Measurements from ENCODE around the gene ZNF804B. TPM values are rescaled to one million over a fixed set of nuclear protein-coding genes. Genes with fewer than 3 reads are reported as not detected.
A peak's percentile ranks its signal among the peaks of the same experiment; 100 is the strongest.

The ZNF804B gene
- total RNA-seq (not detected), polyA plus RNA-seq (not detected)

GRCh38 chr7:88759230-88760135, at the start of gene ZNF804B:
Gene ZNF804B (plus strand): TSS chr7:88759700. CDS start chr7:88759977, 277 bp downstream.
- no peak within 1 kb of the TSS for H3K27ac ChIP-seq (ENCODE audit: low read depth in 1 of 2, low read length in 2 of 2)
- no peaks in the 10 kb centered on the region for H3K36me3 ChIP-seq (ENCODE audit: control insufficient read depth in 4 of 4, insufficient read depth in 3 of 4, low read depth in 1 of 4, low read length in 3 of 4)
- peaks cover 10 to 12% (median 11%) of the 10 kb centered on the region in 4 donors for H3K4me1 ChIP-seq (ENCODE audit: control insufficient read depth in 4 of 4, insufficient read depth in 4 of 4, low read length in 3 of 4)
- no peaks in the 10 kb centered on the region for H3K9me3 ChIP-seq (ENCODE audit: control insufficient read depth in 4 of 4, low read length in 3 of 4)
- no peak for TF ChIP-seq JUND (IDR thresholded peaks at IDR 0.05)
- TF ChIP-seq RXRA (IDR thresholded peaks at IDR 0.05): no peak
- TF ChIP-seq HNF4A (conservative IDR thresholded peaks at IDR 0.05): no peak
- TF ChIP-seq, protein P1, sequence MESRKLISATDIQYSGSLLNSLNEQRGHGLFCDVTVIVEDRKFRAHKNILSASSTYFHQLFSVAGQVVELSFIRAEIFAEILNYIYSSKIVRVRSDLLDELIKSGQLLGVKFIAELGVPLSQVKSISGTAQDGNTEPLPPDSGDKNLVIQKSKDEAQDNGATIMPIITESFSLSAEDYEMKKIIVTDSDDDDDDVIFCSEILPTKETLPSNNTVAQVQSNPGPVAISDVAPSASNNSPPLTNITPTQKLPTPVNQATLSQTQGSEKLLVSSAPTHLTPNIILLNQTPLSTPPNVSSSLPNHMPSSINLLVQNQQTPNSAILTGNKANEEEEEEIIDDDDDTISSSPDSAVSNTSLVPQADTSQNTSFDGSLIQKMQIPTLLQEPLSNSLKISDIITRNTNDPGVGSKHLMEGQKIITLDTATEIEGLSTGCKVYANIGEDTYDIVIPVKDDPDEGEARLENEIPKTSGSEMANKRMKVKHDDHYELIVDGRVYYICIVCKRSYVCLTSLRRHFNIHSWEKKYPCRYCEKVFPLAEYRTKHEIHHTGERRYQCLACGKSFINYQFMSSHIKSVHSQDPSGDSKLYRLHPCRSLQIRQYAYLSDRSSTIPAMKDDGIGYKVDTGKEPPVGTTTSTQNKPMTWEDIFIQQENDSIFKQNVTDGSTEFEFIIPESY (IDR thresholded peaks at IDR 0.05): no peak
- TF ChIP-seq SP1 (IDR thresholded peaks at IDR 0.05): no peak
- no peak for TF ChIP-seq FOXA2 (IDR thresholded peaks at IDR 0.05)
- no peak for TF ChIP-seq ATF3 (IDR thresholded peaks at IDR 0.05)
- TF ChIP-seq, protein P2, sequence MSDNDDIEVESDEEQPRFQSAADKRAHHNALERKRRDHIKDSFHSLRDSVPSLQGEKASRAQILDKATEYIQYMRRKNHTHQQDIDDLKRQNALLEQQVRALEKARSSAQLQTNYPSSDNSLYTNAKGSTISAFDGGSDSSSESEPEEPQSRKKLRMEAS (IDR thresholded peaks at IDR 0.05): no peak
- TF ChIP-seq TAF1 (conservative IDR thresholded peaks at IDR 0.05): no peak
- TF ChIP-seq EGR1 (IDR thresholded peaks at IDR 0.05; ENCODE audit: low read depth in 2 of 2): no peak
- no peak for TF ChIP-seq FOXA1 (IDR thresholded peaks at IDR 0.05)
- no peak for TF ChIP-seq GABPA (IDR thresholded peaks at IDR 0.05 in 1 of 2, conservative IDR thresholded peaks at IDR 0.05 in 1 of 2)
- TF ChIP-seq, protein P3, sequence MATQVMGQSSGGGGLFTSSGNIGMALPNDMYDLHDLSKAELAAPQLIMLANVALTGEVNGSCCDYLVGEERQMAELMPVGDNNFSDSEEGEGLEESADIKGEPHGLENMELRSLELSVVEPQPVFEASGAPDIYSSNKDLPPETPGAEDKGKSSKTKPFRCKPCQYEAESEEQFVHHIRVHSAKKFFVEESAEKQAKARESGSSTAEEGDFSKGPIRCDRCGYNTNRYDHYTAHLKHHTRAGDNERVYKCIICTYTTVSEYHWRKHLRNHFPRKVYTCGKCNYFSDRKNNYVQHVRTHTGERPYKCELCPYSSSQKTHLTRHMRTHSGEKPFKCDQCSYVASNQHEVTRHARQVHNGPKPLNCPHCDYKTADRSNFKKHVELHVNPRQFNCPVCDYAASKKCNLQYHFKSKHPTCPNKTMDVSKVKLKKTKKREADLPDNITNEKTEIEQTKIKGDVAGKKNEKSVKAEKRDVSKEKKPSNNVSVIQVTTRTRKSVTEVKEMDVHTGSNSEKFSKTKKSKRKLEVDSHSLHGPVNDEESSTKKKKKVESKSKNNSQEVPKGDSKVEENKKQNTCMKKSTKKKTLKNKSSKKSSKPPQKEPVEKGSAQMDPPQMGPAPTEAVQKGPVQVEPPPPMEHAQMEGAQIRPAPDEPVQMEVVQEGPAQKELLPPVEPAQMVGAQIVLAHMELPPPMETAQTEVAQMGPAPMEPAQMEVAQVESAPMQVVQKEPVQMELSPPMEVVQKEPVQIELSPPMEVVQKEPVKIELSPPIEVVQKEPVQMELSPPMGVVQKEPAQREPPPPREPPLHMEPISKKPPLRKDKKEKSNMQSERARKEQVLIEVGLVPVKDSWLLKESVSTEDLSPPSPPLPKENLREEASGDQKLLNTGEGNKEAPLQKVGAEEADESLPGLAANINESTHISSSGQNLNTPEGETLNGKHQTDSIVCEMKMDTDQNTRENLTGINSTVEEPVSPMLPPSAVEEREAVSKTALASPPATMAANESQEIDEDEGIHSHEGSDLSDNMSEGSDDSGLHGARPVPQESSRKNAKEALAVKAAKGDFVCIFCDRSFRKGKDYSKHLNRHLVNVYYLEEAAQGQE (IDR thresholded peaks at IDR 0.05): no peak
- H3K9ac ChIP-seq (ENCODE audit: low read depth in 1 of 2, low read length in 2 of 2): no peak within 1 kb of the TSS
- WGBS: 5% methylated on average over 74 of the region's 74 CpGs
- DNase-seq (ENCODE audit: low spot score): no peak
- H3K27me3 ChIP-seq (ENCODE audit: control insufficient read depth in 4 of 4, insufficient read depth in 4 of 4, low read length in 3 of 4): peaks cover 2 to 14% (median 9%) of the 10 kb centered on the region in 4 donors
- peak within 1 kb of the TSS in 2 of 3 donors; percentile 13 to 37 for H3K4me3 ChIP-seq (ENCODE audit: low read depth in 1 of 3, low read length in 3 of 3)

GRCh38 chr7:88735920-88736319, 23.6 kb upstream of the ZNF804B start:
- H3K27ac ChIP-seq (ENCODE audit: low read depth in 1 of 2, low read length in 2 of 2): no peak overlapping the region
- TF ChIP-seq FOXA2 (IDR thresholded peaks at IDR 0.05) (no peak), EGR1 (IDR thresholded peaks at IDR 0.05; ENCODE audit: low read depth in 2 of 2) (no peak), FOXA1 (IDR thresholded peaks at IDR 0.05) (no peak), HNF4G (IDR thresholded peaks at IDR 0.05) (no peak), RAD21 (IDR thresholded peaks at IDR 0.05) (no peak), RXRA (IDR thresholded peaks at IDR 0.05) (no peak), YY1 (IDR thresholded peaks at IDR 0.05) (no peak)
- TF ChIP-seq, protein P2 (IDR thresholded peaks at IDR 0.05): no peak
- TF ChIP-seq, protein P1 (IDR thresholded peaks at IDR 0.05): no peak
- no peak overlapping the region for H3K9ac ChIP-seq (ENCODE audit: low read depth in 1 of 2, low read length in 2 of 2)
- H3K36me3 ChIP-seq (ENCODE audit: control insufficient read depth in 4 of 4, insufficient read depth in 3 of 4, low read depth in 1 of 4, low read length in 3 of 4): no peaks in the 10 kb centered on the region
- peaks cover 0 to 3% (median 0%) of the 10 kb centered on the region in 4 donors for H3K27me3 ChIP-seq (ENCODE audit: control insufficient read depth in 4 of 4, insufficient read depth in 4 of 4, low read length in 3 of 4)
- H3K4me3 ChIP-seq (ENCODE audit: low read depth in 1 of 3, low read length in 3 of 3): no peak overlapping the region
- H3K9me3 ChIP-seq (ENCODE audit: control insufficient read depth in 4 of 4, low read length in 3 of 4): no peaks in the 10 kb centered on the region
- no peaks in the 10 kb centered on the region for H3K4me1 ChIP-seq (ENCODE audit: control insufficient read depth in 4 of 4, insufficient read depth in 4 of 4, low read length in 3 of 4)
- WGBS: 73% methylated on average over 2 of the region's 2 CpGs
- no peak for DNase-seq (ENCODE audit: low spot score)

Measured in liver (tissue), 9 donors.